ENCODE results near the gene MCM6. TPM values are rescaled to one million over a fixed set of nuclear protein-coding genes. Genes with fewer than 3 reads are reported as not detected.

Gene MCM6
- total RNA-seq = 176 and 177 TPM in 2 replicates

- no peaks in the 10 kb centered on the region for H3K9me3 Mint-ChIP-seq
- H3K4me3 Mint-ChIP-seq = peak within 1 kb of the TSS; percentile 98
- peaks cover 2% of the 10 kb centered on the region for H3K27me3 Mint-ChIP-seq (ENCODE audit: insufficient read depth)
- H3K27ac Mint-ChIP-seq = peak within 1 kb of the TSS; percentile 99
- intact Hi-C loops (cut with micrococcal nuclease) = loop anchor here (1.0 to 5.0 kb wide), 12 partner anchors 36 to 1759 kb away; partner anchors contain the start of genes CCNT2, DARS1, RAB3GAP1 and UBXN4
- peaks cover 45% of the 10 kb centered on the region for H3K4me1 Mint-ChIP-seq (ENCODE audit: low read depth)
- peaks cover 29% of the 10 kb centered on the region for H3K36me3 Mint-ChIP-seq (ENCODE audit: low read depth)
- DNase-seq (ENCODE audit: low spot score) = peak; percentile 99
Measured at GRCh38 chr2:135876066-135876711, at the start of gene MCM6. Gene MCM6 (minus strand): TSS chr2:135876443. CDS start chr2:135876365, 78 bp downstream.

GRCh38 chr2:135925571-135925970, 49.3 kb upstream of the MCM6 start:
- Mint-ChIP-seq H3K27ac (no peak overlapping the region), H3K27me3 (ENCODE audit: insufficient read depth) (no peaks in the 10 kb centered on the region), H3K9me3 (no peaks in the 10 kb centered on the region), H3K4me1 (ENCODE audit: low read depth) (peaks cover 13% of the 10 kb centered on the region), H3K36me3 (ENCODE audit: low read depth) (peaks cover 43% of the 10 kb centered on the region), H3K4me3 (no peak overlapping the region)
- DNase-seq (ENCODE audit: low spot score) = no peak
- intact Hi-C loops (cut with micrococcal nuclease) = no loop called here

- Mint-ChIP-seq H3K36me3 (ENCODE audit: low read depth) (peaks cover 19% of the 10 kb centered on the region), H3K4me1 (ENCODE audit: low read depth) (peaks cover 15% of the 10 kb centered on the region), H3K27ac (no peak overlapping the region), H3K27me3 (ENCODE audit: insufficient read depth) (no peaks in the 10 kb centered on the region), H3K4me3 (no peak overlapping the region), H3K9me3 (no peaks in the 10 kb centered on the region)
- intact Hi-C loops (cut with micrococcal nuclease) = loop anchor here (1.0 kb wide), 6 partner anchors 67 to 507 kb away; partner anchors contain the start of gene CXCR4
- DNase-seq (ENCODE audit: low spot score) = no peak
Measured at GRCh38 chr2:135916207-135916606, 40.0 kb upstream of the MCM6 start.

- Mint-ChIP-seq H3K27ac (no peak overlapping the region), H3K9me3 (no peaks in the 10 kb centered on the region), H3K4me1 (ENCODE audit: low read depth) (peaks cover 25% of the 10 kb centered on the region), H3K4me3 (no peak overlapping the region), H3K36me3 (ENCODE audit: low read depth) (peaks cover 26% of the 10 kb centered on the region), H3K27me3 (ENCODE audit: insufficient read depth) (no peaks in the 10 kb centered on the region)
- intact Hi-C loops (cut with micrococcal nuclease) = loop anchor here (1.0 to 5.0 kb wide), 3 partner anchors 37 to 413 kb away; partner anchors contain the start of gene MCM6
- DNase-seq (ENCODE audit: low spot score) = no peak
Measured at GRCh38 chr2:135914485-135914884, 38.2 kb upstream of the MCM6 start.

GRCh38 chr2:135913727-135914365, 37.6 kb upstream of the MCM6 start:
- Mint-ChIP-seq H3K9me3 (no peaks in the 10 kb centered on the region), H3K27me3 (ENCODE audit: insufficient read depth) (no peaks in the 10 kb centered on the region), H3K36me3 (ENCODE audit: low read depth) (peaks cover 27% of the 10 kb centered on the region), H3K4me3 (no peak overlapping the region), H3K4me1 (ENCODE audit: low read depth) (peaks cover 27% of the 10 kb centered on the region), H3K27ac (no peak overlapping the region)
- DNase-seq (ENCODE audit: low spot score) = no peak
- intact Hi-C loops (cut with micrococcal nuclease) = loop anchor here (1.0 to 5.0 kb wide), 6 partner anchors 37 to 509 kb away; partner anchors contain the start of gene MCM6

GRCh38 chr2:135909976-135910375, 33.7 kb upstream of the MCM6 start:
- no peak overlapping the region for H3K4me3 Mint-ChIP-seq
- no peak for DNase-seq (ENCODE audit: low spot score)
- no peaks in the 10 kb centered on the region for H3K27me3 Mint-ChIP-seq (ENCODE audit: insufficient read depth)
- peaks cover 41% of the 10 kb centered on the region for H3K36me3 Mint-ChIP-seq (ENCODE audit: low read depth)
- H3K4me1 Mint-ChIP-seq (ENCODE audit: low read depth) = peaks cover 17% of the 10 kb centered on the region
- H3K9me3 Mint-ChIP-seq = no peaks in the 10 kb centered on the region
- peak overlapping the region; percentile 15 for H3K27ac Mint-ChIP-seq
- intact Hi-C loops (cut with micrococcal nuclease) = loop anchor here (5.0 kb wide), 2 partner anchors 33 to 402 kb away; partner anchors contain the start of gene MCM6

- no peaks in the 10 kb centered on the region for H3K9me3 Mint-ChIP-seq
- no peak overlapping the region for H3K27ac Mint-ChIP-seq
- DNase-seq (ENCODE audit: low spot score) = no peak
- peaks cover 38% of the 10 kb centered on the region for H3K36me3 Mint-ChIP-seq (ENCODE audit: low read depth)
- H3K27me3 Mint-ChIP-seq (ENCODE audit: insufficient read depth) = no peaks in the 10 kb centered on the region
- intact Hi-C loops (cut with micrococcal nuclease) = no loop called here
- peaks cover 18% of the 10 kb centered on the region for H3K4me1 Mint-ChIP-seq (ENCODE audit: low read depth)
- H3K4me3 Mint-ChIP-seq = no peak overlapping the region
Measured at GRCh38 chr2:135905679-135906078, 29.4 kb upstream of the MCM6 start.

GRCh38 chr2:135904341-135904989, 28.2 kb upstream of the MCM6 start:
- Mint-ChIP-seq H3K36me3 (ENCODE audit: low read depth) (peaks cover 29% of the 10 kb centered on the region), H3K27me3 (ENCODE audit: insufficient read depth) (no peaks in the 10 kb centered on the region), H3K9me3 (no peaks in the 10 kb centered on the region), H3K4me1 (ENCODE audit: low read depth) (peaks cover 8% of the 10 kb centered on the region), H3K4me3 (no peak overlapping the region), H3K27ac (no peak overlapping the region)
- DNase-seq (ENCODE audit: low spot score) = no peak
- intact Hi-C loops (cut with micrococcal nuclease) = no loop called here

- H3K27ac Mint-ChIP-seq = no peak overlapping the region
- no peaks in the 10 kb centered on the region for H3K9me3 Mint-ChIP-seq
- H3K27me3 Mint-ChIP-seq (ENCODE audit: insufficient read depth) = no peaks in the 10 kb centered on the region
- no peak for DNase-seq (ENCODE audit: low spot score)
- intact Hi-C loops (cut with micrococcal nuclease) = no loop called here
- peaks cover 6% of the 10 kb centered on the region for H3K4me1 Mint-ChIP-seq (ENCODE audit: low read depth)
- peaks cover 28% of the 10 kb centered on the region for H3K36me3 Mint-ChIP-seq (ENCODE audit: low read depth)
- H3K4me3 Mint-ChIP-seq = no peak overlapping the region
Measured at GRCh38 chr2:135903650-135904049, 27.4 kb upstream of the MCM6 start.

GRCh38 chr2:135899567-135899966, 23.3 kb upstream of the MCM6 start:
- peaks cover 4% of the 10 kb centered on the region for H3K4me1 Mint-ChIP-seq (ENCODE audit: low read depth)
- intact Hi-C loops (cut with micrococcal nuclease) = no loop called here
- no peak overlapping the region for H3K27ac Mint-ChIP-seq
- DNase-seq (ENCODE audit: low spot score) = no peak
- no peaks in the 10 kb centered on the region for H3K9me3 Mint-ChIP-seq
- H3K4me3 Mint-ChIP-seq = no peak overlapping the region
- H3K36me3 Mint-ChIP-seq (ENCODE audit: low read depth) = peaks cover 12% of the 10 kb centered on the region
- H3K27me3 Mint-ChIP-seq (ENCODE audit: insufficient read depth) = no peaks in the 10 kb centered on the region

- Mint-ChIP-seq H3K36me3 (ENCODE audit: low read depth) (peaks cover 8% of the 10 kb centered on the region), H3K27ac (no peak overlapping the region), H3K9me3 (no peaks in the 10 kb centered on the region), H3K27me3 (ENCODE audit: insufficient read depth) (no peaks in the 10 kb centered on the region), H3K4me1 (ENCODE audit: low read depth) (no peaks in the 10 kb centered on the region), H3K4me3 (no peak overlapping the region)
- DNase-seq (ENCODE audit: low spot score) = no peak
- intact Hi-C loops (cut with micrococcal nuclease) = no loop called here
Measured at GRCh38 chr2:135898234-135898786, 22.1 kb upstream of the MCM6 start.

- intact Hi-C loops (cut with micrococcal nuclease) = no loop called here
- Mint-ChIP-seq H3K4me1 (ENCODE audit: low read depth) (no peaks in the 10 kb centered on the region), H3K9me3 (no peaks in the 10 kb centered on the region), H3K27me3 (ENCODE audit: insufficient read depth) (peaks cover 2% of the 10 kb centered on the region), H3K4me3 (no peak overlapping the region), H3K27ac (no peak overlapping the region), H3K36me3 (ENCODE audit: low read depth) (peaks cover 4% of the 10 kb centered on the region)
- DNase-seq (ENCODE audit: low spot score) = no peak
Measured at GRCh38 chr2:135894930-135895329, 18.7 kb upstream of the MCM6 start.

GRCh38 chr2:135893374-135893794, 17.1 kb upstream of the MCM6 start:
- no peak for DNase-seq (ENCODE audit: low spot score)
- no peak overlapping the region for H3K27ac Mint-ChIP-seq
- H3K4me1 Mint-ChIP-seq (ENCODE audit: low read depth) = no peaks in the 10 kb centered on the region
- H3K36me3 Mint-ChIP-seq (ENCODE audit: low read depth) = peaks cover 2% of the 10 kb centered on the region
- peaks cover 4% of the 10 kb centered on the region for H3K9me3 Mint-ChIP-seq
- intact Hi-C loops (cut with micrococcal nuclease) = no loop called here
- no peak overlapping the region for H3K4me3 Mint-ChIP-seq
- H3K27me3 Mint-ChIP-seq (ENCODE audit: insufficient read depth) = peaks cover 3% of the 10 kb centered on the region

Measured in activated T-helper 1 cell treated with anti-CD3 and anti-CD28 coated beads, Interleukin-12 subunit alpha, Interleukin-12 subunit beta, Interleukin-2, Interleukin-4 antibody, amounts not matched to agents 30 ng/mL and 10 ng/mL and 1 ng/mL, durations not matched to agents 14 hours and 24 hours and 36 hours (primary cell).